GM18519 (cell line): ENCODE data around the gene C1QTNF3.
"Not testable (repeated sequence)": the region's sequence is repeated elsewhere in the genome, so short reads cannot be mapped to it uniquely, and the experiment has no call there.

Experiments
- ATAC-seq: cut with Tn5 transposase; IDR thresholded peaks from one replicate; pipeline ENCODE4 v1.9.1; 2021; ENCODE audit warnings: mild to moderate bottlenecking, moderate library complexity; ENCODE audit not compliant: unreplicated experiment, low FRiP score

C1QTNF3 gene

GRCh38 chr5:34053133-34053532 lies 10.1 kb upstream of the C1QTNF3 start:
- ATAC-seq, result no peak

GRCh38 chr5:34051374-34051980 lies 8.5 kb upstream of the C1QTNF3 start:
- ATAC-seq, result no peak

DNA sequence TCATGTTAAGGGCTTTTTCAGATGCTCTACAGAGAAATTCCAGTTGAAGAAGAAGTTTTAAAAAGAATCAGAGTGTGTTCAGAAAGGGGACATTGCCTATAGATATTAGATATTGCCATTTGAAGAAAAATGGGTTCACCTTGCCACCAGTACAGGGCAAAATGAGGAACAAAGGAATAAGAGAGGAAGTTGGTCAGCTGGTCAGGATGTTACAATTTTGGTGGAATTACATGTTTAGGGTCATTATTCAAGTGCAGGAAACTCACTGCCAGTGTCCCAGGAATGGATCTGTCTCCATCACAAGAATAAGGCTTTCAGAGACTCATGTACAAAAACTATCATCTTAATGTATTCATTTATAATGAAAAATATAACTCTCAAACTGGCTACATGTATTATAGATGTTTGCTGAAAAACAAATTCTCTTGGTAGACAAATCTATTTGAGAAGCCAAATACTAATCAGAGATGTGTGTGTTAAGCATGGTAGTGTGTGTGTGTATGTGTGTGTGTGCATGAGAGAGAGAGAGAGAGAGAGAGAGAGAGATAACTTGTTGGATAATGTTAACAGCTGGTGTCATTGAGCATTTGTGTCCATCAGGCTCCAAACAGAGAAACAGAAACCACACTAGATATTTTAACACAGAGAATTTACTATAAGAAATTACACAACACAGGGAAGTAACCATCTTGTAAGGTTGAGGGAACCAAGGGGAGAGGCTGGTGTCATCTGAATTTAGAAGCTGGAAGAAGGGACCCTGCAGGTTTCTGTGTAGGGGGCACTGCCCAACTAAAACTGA lies 5.0 kb upstream of the C1QTNF3 start:
- ATAC-seq, result no peak

GRCh38 chr5:34047143-34047542 lies 4.1 kb upstream of the C1QTNF3 start:
- no peak for ATAC-seq

GRCh38 chr5:34045996-34046395 lies 3.0 kb upstream of the C1QTNF3 start:
- ATAC-seq, result no peak

GRCh38 chr5:34045023-34045422 lies 2.0 kb upstream of the C1QTNF3 start:
- no peak for ATAC-seq

DNA sequence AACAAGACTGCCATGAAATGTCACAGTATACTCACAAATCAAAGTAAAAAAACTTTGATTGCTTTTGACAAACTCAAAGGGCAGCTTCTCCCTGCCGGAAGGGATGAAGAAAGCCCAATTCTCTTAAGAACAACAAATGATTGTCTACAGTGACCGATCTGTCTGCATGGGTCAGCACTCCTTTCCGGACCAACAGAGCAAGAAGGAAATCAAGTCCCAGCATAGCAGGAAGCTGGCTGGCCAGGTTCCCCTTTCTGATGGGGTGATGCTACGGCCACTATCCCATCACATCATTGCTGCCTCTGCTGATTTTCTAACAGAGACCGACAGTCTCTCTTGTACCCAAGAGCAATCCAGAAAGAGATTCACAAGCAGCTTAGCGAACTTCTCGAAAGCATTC lies 692 bp downstream of the C1QTNF3 start:
- ATAC-seq, result no peak

GRCh38 chr5:34041247-34041972 lies 1.6 kb downstream of the C1QTNF3 start:
- no peak for ATAC-seq

- ATAC-seq, result no peak
Observed at GRCh38 chr5:34040472-34040871, 2.5 kb downstream of the C1QTNF3 start.

- no peak for ATAC-seq
Observed at GRCh38 chr5:34039398-34040157, 3.4 kb downstream of the C1QTNF3 start.

DNA sequence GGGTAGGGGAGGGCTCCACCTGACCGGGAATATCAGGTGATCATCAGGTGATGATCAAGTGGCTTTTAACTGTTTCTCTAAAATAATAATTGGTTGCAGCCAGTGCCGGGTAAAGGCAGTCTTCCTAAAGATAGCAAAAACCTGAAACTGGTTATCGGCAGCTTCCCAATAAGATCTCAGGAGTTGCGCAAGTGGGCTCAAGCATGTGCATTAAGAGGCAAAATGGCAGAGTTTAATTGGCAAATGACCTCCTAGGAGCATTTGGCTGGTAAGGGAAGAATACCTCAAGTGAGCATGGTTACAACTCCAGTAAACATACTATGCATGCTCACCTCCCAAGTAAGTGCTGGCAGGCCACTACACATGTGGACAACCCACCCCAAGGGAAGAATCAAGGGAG lies 4.2 kb downstream of the C1QTNF3 start:
- no peak for ATAC-seq

DNA sequence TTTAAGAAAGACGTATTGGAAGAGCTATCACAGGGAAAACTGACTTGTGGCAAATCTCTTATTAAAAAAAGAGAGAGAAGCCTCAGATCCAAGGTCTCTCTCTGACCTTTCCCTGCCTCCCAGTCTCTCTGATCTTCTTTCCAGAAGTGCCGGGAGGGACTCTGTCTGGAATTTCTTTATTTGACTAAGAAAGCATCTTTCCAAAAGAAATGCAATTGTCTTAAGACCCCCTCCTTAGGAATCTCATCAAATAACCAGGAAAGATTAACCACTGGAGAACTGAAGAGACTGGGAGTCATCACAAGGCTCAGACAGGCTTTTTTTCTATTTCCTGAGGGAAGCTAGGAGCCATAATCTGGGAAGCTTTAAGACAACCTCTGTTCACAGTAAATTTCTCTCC lies 4.6 kb downstream of the C1QTNF3 start:
- ATAC-seq, result no peak

- no peak for ATAC-seq
Observed at GRCh38 chr5:34037726-34038125, 5.3 kb downstream of the C1QTNF3 start.

DNA sequence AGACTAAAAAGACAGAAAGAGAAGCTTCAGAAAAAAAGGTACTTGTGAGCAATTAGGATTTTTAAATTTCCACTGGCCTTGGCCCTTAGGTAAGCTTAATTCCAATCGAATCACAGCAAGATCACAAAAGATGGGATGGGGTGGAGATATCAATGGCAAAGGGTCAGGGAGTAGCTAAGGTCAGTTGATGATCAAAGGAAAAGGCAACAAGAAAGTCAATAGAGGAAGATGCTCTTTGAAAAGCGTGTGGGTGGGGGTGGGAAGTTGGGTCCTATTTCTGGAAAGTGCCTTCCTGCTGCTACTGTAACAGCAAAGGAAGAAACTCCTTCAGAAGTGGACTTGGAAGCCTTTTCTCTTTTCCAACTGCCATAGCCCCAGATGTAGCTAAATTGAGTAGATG lies 7.3 kb downstream of the C1QTNF3 start:
- ATAC-seq, result no peak

DNA sequence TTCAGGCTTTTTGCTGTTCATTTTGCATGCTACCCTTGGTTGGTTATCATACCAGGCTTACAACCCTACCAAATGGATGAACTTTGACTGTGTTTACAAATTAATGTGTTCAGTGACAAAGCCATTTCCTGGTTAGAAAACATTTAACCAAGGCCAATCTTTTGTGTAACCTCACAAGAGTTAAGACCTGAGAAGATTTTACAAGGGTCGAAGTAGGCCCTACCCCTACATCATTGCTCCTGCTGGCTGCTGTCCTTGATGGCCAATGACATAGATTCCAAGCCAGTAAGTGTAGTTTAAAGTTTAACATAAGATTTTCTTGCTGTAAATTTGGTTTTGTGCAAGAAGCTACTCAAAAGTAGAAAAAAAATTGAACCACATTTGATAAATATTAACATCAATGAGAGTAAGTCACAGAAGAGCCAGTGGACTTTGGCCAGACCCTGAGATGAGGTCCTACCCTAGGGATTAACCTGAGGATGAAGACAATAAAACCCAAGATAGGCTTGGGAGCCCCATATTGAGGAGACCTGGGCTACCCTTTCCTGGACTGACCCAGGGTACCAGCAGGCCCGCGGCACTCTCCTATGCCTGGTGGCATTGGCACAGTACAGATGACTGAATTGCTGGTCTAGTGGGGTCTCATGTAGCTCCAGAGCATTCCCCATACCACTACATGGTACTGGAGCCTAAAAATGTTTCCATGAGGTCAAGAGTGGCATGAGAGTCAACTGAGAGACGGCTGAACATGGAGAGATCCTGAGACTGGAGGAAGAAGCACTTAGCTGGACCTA lies 8.3 kb downstream of the C1QTNF3 start:
- ATAC-seq, result no peak

DNA sequence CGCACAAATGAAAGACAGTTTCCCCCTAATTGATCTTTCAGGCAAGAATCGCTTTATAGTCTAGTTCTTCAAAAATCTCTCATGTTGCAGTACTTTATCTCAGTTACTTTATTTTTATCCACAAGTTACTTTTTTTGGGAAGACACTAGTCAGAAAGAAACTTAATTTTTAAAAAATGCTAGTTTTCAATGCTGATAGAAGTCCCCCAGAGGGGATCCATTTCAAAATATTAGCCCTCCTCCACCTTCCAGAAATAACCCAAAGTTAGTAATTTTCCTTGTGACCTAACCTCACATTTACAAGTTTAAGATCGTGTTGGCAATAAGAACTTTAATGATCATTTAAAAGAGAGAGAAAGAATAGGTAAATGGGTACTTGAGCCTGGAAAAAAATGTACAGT lies 11.0 kb downstream of the C1QTNF3 start:
- no peak for ATAC-seq

DNA sequence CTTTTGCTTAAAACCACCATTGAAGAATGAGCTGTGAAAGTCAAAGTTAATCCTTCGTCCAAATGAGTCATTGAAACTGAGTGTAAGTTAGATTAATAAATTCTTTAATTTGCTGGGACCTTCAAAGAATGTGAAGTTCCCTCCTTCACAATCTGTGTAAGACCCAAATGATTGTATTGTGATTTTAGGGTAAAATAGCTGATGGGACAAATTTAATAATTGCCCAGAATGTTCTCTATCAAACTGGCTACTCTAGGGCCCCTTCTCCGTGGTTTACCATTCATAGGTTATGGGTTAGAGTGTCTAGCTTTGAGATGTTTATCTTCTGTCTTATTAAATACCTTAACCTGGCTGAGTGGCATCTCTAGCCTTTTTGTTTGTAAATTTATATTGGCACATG lies 11.9 kb downstream of the C1QTNF3 start:
- no peak for ATAC-seq

DNA sequence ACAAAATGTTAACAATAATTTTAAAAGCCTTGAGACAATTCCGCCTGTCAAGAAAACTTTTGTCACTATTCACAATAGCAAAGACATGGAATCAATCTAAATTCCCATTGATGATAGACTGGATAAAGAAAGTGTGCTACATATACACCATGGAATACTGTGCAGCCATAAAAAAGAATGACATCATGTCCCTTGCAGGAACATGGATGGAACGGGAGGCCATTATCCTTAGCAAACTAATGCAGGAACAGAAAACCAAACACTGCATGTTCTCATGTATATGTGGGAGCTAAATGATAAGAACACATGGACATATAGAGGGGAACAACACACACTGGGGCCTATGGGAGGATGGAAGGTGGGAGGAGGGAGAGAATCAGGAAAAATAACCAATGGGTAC lies 12.4 kb downstream of the C1QTNF3 start:
- not testable (repeated sequence) for ATAC-seq

GRCh38 chr5:34030048-34030447 lies 13.0 kb downstream of the C1QTNF3 start:
- ATAC-seq, result no peak

DNA sequence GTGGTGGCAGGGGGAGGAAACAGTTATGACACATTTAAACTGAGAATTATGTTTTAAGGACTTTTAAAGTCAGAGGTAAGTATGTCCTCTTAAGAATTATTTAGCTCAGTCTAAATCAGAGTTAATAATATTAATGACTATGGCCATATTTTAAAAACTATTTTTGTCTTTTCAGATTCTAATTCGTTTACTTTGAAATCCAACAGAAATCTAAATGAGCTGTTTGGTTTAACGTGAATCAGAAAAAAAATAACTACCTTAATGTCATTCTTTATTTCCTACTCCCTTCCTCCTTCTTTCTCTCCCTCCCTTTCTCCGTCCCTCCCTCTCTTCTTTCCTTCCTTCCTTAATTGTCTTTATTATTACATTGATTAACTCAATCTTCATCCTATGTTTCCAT lies 14.7 kb downstream of the C1QTNF3 start:
- ATAC-seq, result no peak
